NB4 (cell line): ENCODE results near the gene L1CAM.

Experiments used
- DNase-seq: peaks from one replicate; pipeline ENCODE4 v3.0.0; 2010; ENCODE audit warnings: low read depth
- H3K4me3 ChIP-seq: one replicate; pipeline ENCODE4 v1.5.1; 2011; ENCODE audit warnings: mild to moderate bottlenecking, low read depth, low read length, moderate library complexity
- MYC ChIP-seq: IDR thresholded peaks from 2 replicates; pipeline ENCODE4 v1.6.1; 2011; ENCODE audit warnings: low read depth, low read length
- POLR2A ChIP-seq: IDR thresholded peaks from 2 replicates; pipeline ENCODE4 v1.6.1; 2011; ENCODE audit warnings: mild to moderate bottlenecking; ENCODE audit not compliant: insufficient read length; ENCODE audit errors: extremely low read depth
- TF ChIP-seq, protein P1 (sequence below): IDR thresholded peaks from 2 replicates; pipeline ENCODE4 v1.6.1; 2011; ENCODE audit warnings: low read depth, low read length
- TF ChIP-seq, protein P2 (sequence below): IDR thresholded peaks from one replicate; pipeline ENCODE4 v1.5.1; 2012; ENCODE audit warnings: low read depth, low read length

L1CAM gene

DNA sequence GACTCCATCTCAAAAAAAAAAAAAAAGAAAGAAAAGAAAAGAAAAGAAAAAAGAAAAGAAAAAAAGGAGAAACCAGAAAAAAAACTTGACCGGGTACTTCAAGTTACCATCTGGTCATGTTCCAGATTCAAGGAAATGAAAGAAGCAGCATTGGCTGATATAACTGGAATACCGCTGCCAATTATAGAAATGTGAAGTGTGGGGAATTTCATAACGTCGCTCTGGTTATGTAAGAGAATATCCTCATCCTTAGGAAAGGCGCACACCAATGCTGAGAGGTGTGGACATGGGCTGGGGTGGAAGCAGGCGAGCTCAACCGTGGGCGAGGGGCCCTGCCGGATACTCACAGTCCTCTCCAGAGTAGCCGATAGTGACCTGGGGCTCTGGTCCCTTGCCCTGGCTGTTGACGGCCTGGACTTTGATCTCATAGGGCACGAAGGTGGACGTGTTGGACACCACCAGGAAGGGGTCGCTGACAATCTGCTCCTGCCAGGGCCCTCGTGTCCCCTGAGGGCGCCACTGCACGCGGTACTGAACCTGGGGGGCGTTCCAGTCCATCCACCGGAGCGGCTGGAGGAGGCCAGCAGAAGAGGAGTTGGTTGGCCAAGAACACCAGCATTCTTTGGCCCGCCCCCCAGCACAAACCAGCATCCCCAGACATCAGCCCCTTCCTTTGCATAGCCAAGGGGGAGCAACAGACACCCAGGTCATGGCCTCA lies 19.5 kb downstream of the L1CAM start:
- TF ChIP-seq, protein P1, sequence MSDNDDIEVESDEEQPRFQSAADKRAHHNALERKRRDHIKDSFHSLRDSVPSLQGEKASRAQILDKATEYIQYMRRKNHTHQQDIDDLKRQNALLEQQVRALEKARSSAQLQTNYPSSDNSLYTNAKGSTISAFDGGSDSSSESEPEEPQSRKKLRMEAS = no peak
- TF ChIP-seq POLR2A (no peak), MYC (no peak)
- TF ChIP-seq, protein P2, sequence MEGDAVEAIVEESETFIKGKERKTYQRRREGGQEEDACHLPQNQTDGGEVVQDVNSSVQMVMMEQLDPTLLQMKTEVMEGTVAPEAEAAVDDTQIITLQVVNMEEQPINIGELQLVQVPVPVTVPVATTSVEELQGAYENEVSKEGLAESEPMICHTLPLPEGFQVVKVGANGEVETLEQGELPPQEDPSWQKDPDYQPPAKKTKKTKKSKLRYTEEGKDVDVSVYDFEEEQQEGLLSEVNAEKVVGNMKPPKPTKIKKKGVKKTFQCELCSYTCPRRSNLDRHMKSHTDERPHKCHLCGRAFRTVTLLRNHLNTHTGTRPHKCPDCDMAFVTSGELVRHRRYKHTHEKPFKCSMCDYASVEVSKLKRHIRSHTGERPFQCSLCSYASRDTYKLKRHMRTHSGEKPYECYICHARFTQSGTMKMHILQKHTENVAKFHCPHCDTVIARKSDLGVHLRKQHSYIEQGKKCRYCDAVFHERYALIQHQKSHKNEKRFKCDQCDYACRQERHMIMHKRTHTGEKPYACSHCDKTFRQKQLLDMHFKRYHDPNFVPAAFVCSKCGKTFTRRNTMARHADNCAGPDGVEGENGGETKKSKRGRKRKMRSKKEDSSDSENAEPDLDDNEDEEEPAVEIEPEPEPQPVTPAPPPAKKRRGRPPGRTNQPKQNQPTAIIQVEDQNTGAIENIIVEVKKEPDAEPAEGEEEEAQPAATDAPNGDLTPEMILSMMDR = no peak
- no peak for DNase-seq
- no peak overlapping the region for H3K4me3 ChIP-seq

GRCh38 chrX:153865685-153866084 lies 20.3 kb downstream of the L1CAM start:
- DNase-seq = no peak
- no peak overlapping the region for H3K4me3 ChIP-seq
- TF ChIP-seq, protein P1 = no peak
- TF ChIP-seq MYC (no peak), POLR2A (no peak)
- TF ChIP-seq, protein P2 = no peak

GRCh38 chrX:153865321-153865580 lies 20.7 kb downstream of the L1CAM start:
- DNase-seq = no peak
- TF ChIP-seq, protein P2 = no peak
- TF ChIP-seq POLR2A (no peak), MYC (no peak)
- TF ChIP-seq, protein P1 = no peak
- no peak overlapping the region for H3K4me3 ChIP-seq

DNA sequence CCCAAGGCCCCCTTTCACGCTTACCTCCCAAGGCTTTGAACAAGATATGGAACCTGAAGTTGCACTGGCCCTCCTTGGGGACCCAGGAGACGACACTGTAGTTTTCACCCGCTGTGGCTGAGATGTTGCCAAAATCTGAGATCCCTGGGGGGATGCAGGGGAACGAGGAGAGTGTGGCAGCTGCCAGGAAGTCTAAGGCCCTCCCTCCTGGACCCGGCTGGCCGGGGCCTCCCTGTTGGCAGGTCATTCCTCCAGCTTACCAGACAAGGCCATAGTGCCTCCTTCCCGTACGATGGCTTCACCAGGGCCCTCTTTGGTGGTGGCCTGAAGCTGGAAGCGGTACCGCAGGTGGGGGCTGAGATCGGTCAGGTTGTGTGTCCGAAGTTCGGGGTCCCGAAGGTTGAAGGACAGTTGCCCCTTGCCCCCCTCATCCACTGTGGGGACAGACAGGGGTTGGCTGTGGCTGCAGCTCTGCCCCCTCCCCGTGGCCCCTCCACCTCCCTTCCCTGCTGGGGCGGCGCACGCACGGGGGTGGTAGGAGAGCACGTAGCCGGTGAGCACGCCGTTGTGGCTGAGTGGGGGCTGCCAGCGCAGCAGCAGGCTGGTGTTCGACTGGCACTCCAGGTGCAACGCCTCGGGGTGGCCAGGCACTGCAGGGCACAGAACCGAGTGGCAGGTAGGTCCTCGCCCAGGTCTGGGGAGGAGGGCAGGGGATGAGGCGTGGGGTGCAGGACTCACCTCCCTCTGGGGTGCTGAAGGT lies 21.2 kb downstream of the L1CAM start:
- H3K4me3 ChIP-seq = no peak overlapping the region
- no peak for DNase-seq
- TF ChIP-seq, protein P2 = no peak
- no peak for TF ChIP-seq POLR2A
- TF ChIP-seq, protein P1 = no peak
- TF ChIP-seq MYC = no peak

GRCh38 chrX:153864101-153864500 lies 21.9 kb downstream of the L1CAM start:
- DNase-seq = no peak
- TF ChIP-seq, protein P1 = no peak
- TF ChIP-seq MYC = no peak
- no peak for TF ChIP-seq POLR2A
- TF ChIP-seq, protein P2 = no peak
- no peak overlapping the region for H3K4me3 ChIP-seq
